CD4-positive, alpha-beta T cell treated with Interferon gamma for 1 hour (primary cell): ENCODE data around the gene CBX7.

Experiments used
- DNase-seq: peaks from one replicate; pipeline ENCODE4 v3.0.0-alpha.2; 2020

Gene CBX7

GRCh38 chr22:39090426-39091064, 61.9 kb downstream of the CBX7 start:
- peak; percentile 86 for DNase-seq

GRCh38 chr22:39089928-39090327, 62.6 kb downstream of the CBX7 start:
- DNase-seq: no peak

DNA sequence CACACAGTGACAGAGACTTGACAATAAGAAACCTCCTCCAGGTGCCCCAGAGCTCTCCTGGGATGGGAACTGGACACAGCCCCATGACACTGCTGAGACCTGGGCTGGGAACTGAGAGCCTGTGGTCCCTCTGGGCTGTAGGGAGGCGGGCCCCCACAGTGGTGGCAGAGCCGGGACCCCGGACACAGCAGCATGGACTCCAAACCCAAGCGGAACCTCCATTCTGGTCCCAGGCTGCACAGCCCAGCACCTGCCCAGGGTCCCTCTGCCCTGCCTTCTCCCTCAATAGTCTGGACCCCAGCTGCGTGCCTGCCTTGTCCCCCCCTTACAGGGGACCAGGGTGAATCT, 63.8 kb downstream of the CBX7 start:
- no peak for DNase-seq

DNA sequence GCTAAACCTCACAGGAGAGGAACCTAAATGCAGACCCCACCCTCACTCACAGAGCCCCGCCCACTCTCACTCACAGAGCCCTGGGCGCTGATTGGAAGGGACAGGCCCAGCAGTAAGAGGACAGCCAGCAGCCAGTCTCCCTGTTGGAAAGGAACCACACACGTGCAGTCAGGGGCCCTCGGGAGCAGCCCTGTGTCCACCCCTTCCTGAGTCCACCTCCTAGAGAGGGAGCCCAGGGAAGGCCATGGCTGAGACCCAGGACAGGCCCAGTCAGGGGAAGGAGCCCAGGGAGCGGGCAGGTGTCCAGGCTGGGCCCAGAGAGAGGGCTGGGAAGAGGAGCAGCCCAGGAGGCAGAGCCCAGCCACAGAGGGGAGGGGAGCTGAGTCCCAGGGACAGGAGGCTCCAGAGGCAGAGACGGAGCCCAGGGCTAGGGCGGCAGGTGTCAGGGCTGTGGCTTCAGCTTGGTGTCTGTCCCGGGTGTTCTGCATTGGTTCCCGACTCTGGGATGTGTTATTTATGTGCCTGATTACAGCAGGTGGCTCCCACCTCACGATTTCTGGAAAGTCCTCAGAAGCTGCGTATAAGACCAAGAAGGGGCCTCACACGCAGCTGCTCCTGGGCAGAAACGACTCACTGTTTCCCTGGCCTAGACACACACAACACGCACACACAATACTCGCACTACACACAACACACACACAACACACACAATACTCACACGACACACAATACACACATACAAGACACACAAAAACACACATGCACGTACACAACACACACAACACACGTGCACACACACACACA, 64.4 kb downstream of the CBX7 start:
- DNase-seq: no peak

GRCh38 chr22:39087098-39087497, 65.4 kb downstream of the CBX7 start:
- DNase-seq: no peak

DNA sequence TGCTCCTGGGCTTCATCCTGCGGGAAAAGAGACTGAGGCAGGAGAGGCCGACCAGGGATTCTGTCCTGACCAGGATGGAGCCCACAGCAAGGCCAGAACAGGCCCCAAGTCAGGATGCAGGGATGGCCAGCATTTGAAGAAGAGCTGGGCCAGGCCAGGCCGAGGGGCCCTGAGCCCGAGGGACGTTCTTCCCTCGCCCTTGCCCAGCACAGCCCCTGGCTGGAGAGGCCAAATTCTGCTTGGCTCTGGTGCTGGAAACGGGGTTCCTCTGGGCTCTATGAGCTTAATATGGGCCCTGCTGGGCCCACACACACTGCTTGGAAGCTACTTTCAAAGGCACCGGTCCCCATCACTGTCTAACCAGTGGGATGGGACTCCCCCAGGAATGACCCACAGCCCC, 67.8 kb downstream of the CBX7 start:
- no peak for DNase-seq

DNA sequence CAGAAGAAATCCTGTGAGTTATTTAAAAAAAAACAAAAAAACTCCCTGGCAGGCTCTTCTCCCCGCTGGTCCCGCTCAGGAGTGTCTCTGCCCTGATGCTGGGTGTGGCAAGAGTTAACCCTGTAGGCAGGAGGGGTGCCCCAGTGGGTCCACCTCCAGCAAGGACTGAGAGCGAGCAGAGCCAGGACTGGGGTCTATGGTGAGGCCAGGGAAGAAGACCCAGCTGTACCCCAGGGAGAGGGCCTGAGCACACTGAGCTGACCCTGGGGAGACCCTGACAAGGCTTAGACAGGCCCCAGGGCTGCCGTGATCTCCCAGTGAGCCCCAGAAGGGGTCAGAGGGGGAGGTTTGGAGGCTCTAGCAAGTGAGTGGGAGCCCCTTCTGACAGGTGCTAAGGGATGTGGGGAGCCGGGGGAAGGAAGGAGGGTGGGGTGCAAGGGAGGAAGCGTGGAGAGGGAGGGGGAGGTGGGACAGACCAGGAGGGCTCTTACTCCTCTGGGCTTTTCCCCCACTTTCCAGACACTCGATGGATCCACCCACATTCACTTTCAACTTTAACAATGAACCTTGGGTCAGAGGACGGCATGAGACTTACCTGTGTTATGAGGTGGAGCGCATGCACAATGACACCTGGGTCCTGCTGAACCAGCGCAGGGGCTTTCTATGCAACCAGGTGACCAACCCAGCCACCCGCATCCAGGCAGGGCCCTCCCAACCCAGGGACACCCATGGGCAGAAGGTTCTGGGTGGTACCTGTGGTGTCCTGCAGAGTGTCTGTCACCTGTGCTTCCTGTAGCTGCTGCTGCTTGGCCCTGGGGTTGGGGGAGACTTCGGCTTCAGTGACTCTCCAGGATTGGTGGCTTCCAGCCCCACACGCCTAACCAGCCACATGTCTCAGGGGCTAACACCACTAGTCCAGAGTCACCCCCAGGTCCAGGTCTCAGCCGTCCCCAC, 69.0 kb downstream of the CBX7 start:
- DNase-seq: no peak

DNA sequence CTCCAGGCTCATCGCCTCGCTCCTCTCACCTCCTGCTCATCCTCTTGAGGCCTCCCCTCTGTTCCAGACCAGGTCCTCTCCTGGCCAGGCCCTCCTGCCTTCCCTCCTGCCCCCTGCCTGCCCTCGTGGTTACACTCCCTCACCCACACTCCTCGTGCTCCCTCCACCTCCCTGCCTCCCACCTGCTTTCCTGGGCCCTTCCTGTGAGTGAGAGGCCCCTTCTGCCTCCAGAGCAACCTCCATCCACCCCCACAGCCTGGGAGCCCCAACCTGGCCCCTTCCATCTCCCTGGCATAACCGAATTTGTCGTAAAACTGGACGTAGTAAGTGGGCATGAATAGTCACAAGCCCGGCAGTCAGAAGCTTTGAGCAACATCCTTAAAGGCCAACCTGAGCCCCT, 70.9 kb downstream of the CBX7 start:
- DNase-seq: no peak

GRCh38 chr22:39081016-39081415, 71.5 kb downstream of the CBX7 start:
- no peak for DNase-seq
